DND-41 (cell line): Measurements from ENCODE around the gene CYB5A.

Experiments
- ATAC-seq: fragments of 200-7000 bp; cut with Tn5 transposase; 3 replicates; pipeline ENCODE4 v1.9.1; 2021; ENCODE audit warnings: low read depth; ENCODE audit not compliant: insufficient read depth
- DNase-seq: peaks from one replicate; pipeline ENCODE4 v3.0.0-alpha.2; 2020
- H2AFZ ChIP-seq: 2 replicates; pipeline ENCODE4 v1.6.0; 2012; ENCODE audit warnings: low read depth, low read length
- H3K27ac ChIP-seq: 2 replicates; pipeline ENCODE4 v1.5.1; 2012; ENCODE audit warnings: low read length, inconsistent platforms
- H3K27me3 ChIP-seq: fragments of 200-600 bp; sonication (generic); 2 replicates; pipeline ENCODE4 v1.6.0; 2012; ENCODE audit warnings: low read length, mild to moderate bottlenecking, inconsistent platforms; ENCODE audit not compliant: insufficient read depth, poor library complexity
- H3K36me3 ChIP-seq: 2 replicates; pipeline ENCODE4 v1.5.1; 2012; ENCODE audit warnings: low read length, inconsistent platforms; ENCODE audit not compliant: insufficient read depth
- H3K4me1 ChIP-seq: 2 replicates; pipeline ENCODE4 v1.5.1; 2012; ENCODE audit warnings: mild to moderate bottlenecking, low read length; ENCODE audit not compliant: insufficient read depth
- H3K4me2 ChIP-seq: 2 replicates; pipeline ENCODE4 v1.6.0; 2012; ENCODE audit warnings: mild to moderate bottlenecking, moderate library complexity, low read length, inconsistent platforms; ENCODE audit not compliant: insufficient read depth
- H3K4me3 ChIP-seq, 2 experiments: fragments of 200-600 bp in 1 of 2; shearing (Covaris generic) in 1 of 2; 2 replicates each; pipeline ENCODE4 v1.5.1; 2012 to 2016; ENCODE audit warnings: inconsistent platforms in 2 of 2, low read length in 2 of 2, mild to moderate bottlenecking in 2 of 2, low read depth in 1 of 2, moderate library complexity in 1 of 2
- H3K79me2 ChIP-seq: 2 replicates; pipeline ENCODE4 v1.6.0; 2012; ENCODE audit warnings: low read length, inconsistent platforms; ENCODE audit not compliant: insufficient read depth
- H3K9ac ChIP-seq: 2 replicates; pipeline ENCODE4 v1.6.0; 2012; ENCODE audit warnings: low read depth, mild to moderate bottlenecking, inconsistent platforms, low read length, moderate library complexity
- H3K9me3 ChIP-seq: 2 replicates; pipeline ENCODE4 v1.5.1; 2012; ENCODE audit warnings: low read length, moderate library complexity, mild to moderate bottlenecking, inconsistent platforms; ENCODE audit not compliant: insufficient read depth, severe bottlenecking
- H4K20me1 ChIP-seq: 2 replicates; pipeline ENCODE4 v1.6.0; 2012; ENCODE audit warnings: low read length; ENCODE audit not compliant: insufficient read depth
- EZH2 ChIP-seq: IDR thresholded peaks from 3 replicates; pipeline ENCODE4 v1.6.1; 2012; ENCODE audit warnings: borderline replicate concordance, low read depth, mild to moderate bottlenecking, moderate library complexity, low read length, inconsistent platforms; ENCODE audit not compliant: severe bottlenecking
- TF ChIP-seq, protein P1 (sequence below): IDR thresholded peaks from 2 replicates; pipeline ENCODE4 v1.5.1; 2012; ENCODE audit warnings: borderline replicate concordance, low read length, moderate library complexity, mild to moderate bottlenecking; ENCODE audit not compliant: poor library complexity, severe bottlenecking; ENCODE audit errors: extremely low read depth

Gene CYB5A

DNA sequence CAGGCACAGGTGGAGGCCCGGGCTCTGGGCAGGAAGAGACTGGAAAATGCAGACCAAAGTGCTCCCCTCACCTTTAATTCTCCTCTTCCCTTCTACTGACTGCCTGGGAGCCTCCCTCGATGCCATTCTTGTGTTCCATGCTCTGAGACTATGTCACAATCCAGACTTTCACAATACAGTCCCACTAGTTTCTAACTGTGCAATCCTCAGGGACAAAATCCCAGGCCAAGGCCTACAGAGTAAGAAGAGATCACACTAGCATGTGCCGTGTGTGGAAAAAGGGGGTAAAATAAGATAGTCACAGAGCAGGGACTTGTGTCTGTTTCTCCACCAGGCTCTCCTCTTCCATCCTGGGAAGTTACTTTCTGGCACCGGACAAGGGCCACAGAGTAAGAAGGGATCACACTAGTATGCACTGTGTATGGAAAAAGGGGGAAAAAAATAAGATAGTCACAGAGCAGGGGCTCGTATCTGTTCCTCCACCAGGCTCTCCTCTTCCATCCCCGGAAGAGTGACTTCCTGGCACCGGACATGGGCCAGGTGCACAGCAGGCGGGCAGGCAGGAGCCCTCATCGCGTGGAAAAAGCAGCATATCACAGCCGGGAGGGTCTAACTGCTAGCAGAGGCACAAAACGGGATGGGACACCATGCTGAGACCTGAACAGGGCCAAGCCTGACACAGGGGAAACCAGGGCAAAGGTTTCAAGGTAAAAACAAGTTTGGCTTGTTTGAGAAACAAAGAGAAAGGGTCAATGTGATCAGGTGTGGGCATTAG lies 9.6 kb downstream of the CYB5A start:
- DNase-seq = no peak
- H3K4me1 ChIP-seq = peaks cover 2% of the 10 kb centered on the region; the same call in 1 of the 2 replicates
- ATAC-seq = peak; percentile 19; the same call in 2 of the 3 replicates
- TF ChIP-seq EZH2 = no peak
- TF ChIP-seq, protein P1, sequence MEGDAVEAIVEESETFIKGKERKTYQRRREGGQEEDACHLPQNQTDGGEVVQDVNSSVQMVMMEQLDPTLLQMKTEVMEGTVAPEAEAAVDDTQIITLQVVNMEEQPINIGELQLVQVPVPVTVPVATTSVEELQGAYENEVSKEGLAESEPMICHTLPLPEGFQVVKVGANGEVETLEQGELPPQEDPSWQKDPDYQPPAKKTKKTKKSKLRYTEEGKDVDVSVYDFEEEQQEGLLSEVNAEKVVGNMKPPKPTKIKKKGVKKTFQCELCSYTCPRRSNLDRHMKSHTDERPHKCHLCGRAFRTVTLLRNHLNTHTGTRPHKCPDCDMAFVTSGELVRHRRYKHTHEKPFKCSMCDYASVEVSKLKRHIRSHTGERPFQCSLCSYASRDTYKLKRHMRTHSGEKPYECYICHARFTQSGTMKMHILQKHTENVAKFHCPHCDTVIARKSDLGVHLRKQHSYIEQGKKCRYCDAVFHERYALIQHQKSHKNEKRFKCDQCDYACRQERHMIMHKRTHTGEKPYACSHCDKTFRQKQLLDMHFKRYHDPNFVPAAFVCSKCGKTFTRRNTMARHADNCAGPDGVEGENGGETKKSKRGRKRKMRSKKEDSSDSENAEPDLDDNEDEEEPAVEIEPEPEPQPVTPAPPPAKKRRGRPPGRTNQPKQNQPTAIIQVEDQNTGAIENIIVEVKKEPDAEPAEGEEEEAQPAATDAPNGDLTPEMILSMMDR = no peak
- H2AFZ ChIP-seq = no peak overlapping the region
- H3K36me3 ChIP-seq = no peaks in the 10 kb centered on the region
- H3K27ac ChIP-seq = no peak overlapping the region
- H3K4me3 ChIP-seq = no peak overlapping the region
- H3K9me3 ChIP-seq = no peaks in the 10 kb centered on the region
- no peak overlapping the region for H3K4me2 ChIP-seq
- peaks cover 7% of the 10 kb centered on the region; the same call in 1 of the 2 replicates for H3K79me2 ChIP-seq
- H3K9ac ChIP-seq = no peak overlapping the region
- peaks cover 20% of the 10 kb centered on the region; the same call in 1 of the 2 replicates for H4K20me1 ChIP-seq
- H3K27me3 ChIP-seq = peaks cover 8% of the 10 kb centered on the region

DNA sequence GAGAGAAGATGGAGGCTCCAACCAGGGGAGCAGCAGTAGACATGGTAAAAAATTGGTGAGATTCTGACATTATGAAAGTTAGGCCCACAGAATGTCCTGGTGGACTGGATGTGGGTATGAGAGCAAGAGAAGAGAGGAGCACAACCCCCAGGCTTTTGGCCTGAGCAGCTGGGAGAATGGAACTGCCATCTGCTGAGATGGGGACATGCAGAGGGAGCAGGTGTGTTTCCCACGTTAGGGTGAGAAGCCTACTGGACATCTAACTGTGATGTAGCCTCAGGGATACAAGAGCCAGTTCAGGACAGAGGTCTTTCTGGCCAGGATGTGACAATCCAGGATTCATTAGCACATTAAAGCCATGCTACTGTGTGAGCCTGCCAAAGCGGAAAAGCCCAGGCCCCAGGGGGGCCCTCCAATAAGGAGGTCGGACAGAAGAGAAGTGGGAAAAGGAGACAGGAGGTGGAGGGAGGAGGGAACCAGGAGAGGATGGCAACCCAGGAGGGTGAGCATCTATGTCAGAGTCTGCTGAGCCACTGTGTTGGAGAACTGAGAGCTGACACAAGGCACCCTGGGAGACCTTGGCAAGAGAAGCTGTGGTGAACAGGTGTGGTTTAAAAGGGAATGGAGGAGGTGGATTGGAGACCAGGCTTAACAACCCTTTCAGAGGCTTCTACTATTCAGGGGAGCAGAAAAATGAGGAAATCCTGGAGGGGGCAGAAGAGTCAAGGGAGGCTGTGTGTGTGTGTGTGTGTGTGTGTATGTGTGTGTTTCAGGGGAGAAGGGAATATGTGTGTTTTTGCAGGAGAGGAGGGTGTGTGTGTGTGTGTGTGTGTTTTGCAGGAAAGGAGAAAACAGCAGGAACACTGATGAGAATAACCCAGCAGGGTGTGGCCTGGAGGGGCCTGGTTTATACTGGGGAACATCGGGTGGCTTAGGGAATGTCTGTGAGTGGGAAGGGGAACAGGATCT lies 10.5 kb downstream of the CYB5A start:
- H3K27ac ChIP-seq = no peak overlapping the region
- no peak overlapping the region for H2AFZ ChIP-seq
- ATAC-seq = no peak; the same call in 2 of the 3 replicates
- no peaks in the 10 kb centered on the region for H3K27me3 ChIP-seq
- H3K9me3 ChIP-seq = no peaks in the 10 kb centered on the region
- peaks cover 4% of the 10 kb centered on the region; the same call in 1 of the 2 replicates for H3K79me2 ChIP-seq
- peaks cover 21% of the 10 kb centered on the region; the same call in 1 of the 2 replicates for H4K20me1 ChIP-seq
- no peak overlapping the region for H3K9ac ChIP-seq
- no peak overlapping the region for H3K4me2 ChIP-seq
- no peaks in the 10 kb centered on the region for H3K4me1 ChIP-seq
- H3K36me3 ChIP-seq = no peaks in the 10 kb centered on the region
- H3K4me3 ChIP-seq = no peak overlapping the region
- TF ChIP-seq, protein P1 = no peak
- DNase-seq = no peak

DNA sequence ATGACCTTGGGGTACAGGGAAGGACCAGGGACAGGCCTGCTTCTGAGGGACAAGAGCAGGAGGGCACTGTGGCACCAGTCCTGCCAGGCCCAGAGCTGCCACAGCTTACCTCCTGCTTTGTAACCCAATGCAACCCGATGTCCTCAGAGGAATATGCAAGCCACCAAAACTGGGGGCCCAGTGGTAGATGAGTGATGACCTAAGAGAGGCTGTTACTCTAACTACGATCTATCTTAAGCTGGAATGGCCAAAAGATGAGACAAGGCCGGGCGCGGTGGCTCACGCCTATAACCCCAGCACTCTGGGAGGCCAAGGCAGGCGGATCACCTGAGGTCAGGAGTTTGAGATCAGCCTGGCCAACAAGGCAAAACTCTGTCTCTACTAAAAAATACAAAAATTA lies 12.8 kb downstream of the CYB5A start:
- peaks cover 18% of the 10 kb centered on the region; the same call in 1 of the 2 replicates for H4K20me1 ChIP-seq
- no peaks in the 10 kb centered on the region for H3K27me3 ChIP-seq
- no peak overlapping the region for H2AFZ ChIP-seq
- peaks cover 2% of the 10 kb centered on the region; the same call in 1 of the 2 replicates for H3K79me2 ChIP-seq
- H3K4me1 ChIP-seq = no peaks in the 10 kb centered on the region
- DNase-seq (no peak), ATAC-seq (no peak)
- no peak overlapping the region for H3K4me2 ChIP-seq
- H3K9ac ChIP-seq = no peak overlapping the region
- no peaks in the 10 kb centered on the region for H3K9me3 ChIP-seq
- no peaks in the 10 kb centered on the region for H3K36me3 ChIP-seq
- TF ChIP-seq, protein P1 = no peak
- no peak overlapping the region for H3K4me3 ChIP-seq
- no peak overlapping the region for H3K27ac ChIP-seq
